GM21825 (cell line): ENCODE data around the gene EML6.
A peak's percentile ranks its signal among the peaks of the same experiment; 100 is the strongest.
"Not testable (repeated sequence)": the region's sequence is repeated elsewhere in the genome, so short reads cannot be mapped to it uniquely, and the experiment has no call there.

Experiments used
- ATAC-seq: cut with Tn5 transposase; IDR thresholded peaks from one replicate; pipeline ENCODE4 v1.9.1; 2021; ENCODE audit warnings: mild to moderate bottlenecking, moderate library complexity; ENCODE audit not compliant: unreplicated experiment

EML6 gene

GRCh38 chr2:54723131-54723995 lies at the start of gene EML6:
Gene EML6 (plus strand): TSS chr2:54723662. CDS start chr2:54725062, 1,400 bp downstream.
- peak; percentile 99 for ATAC-seq

GRCh38 chr2:54675281-54675680 lies 48.2 kb upstream of the EML6 start:
- no peak for ATAC-seq

DNA sequence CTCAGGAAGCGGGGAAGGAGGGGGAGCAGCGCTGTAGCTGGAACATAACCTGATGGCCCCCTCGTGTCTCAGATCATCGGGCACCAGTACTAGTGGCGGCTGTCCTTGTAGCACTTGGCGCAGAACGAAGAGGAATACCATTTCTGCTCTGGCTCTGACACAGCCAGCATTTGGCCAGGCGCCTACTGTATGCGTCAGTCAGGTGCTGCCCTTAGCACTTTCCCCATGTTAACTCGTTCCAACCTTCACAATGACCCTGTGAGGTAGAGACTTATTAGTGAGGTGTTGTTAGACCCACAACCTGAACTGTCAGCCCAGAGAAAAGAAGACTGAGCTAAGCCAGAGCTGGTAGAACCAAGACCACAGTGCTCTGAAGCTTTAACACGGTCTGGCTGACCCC lies 47.7 kb upstream of the EML6 start:
- no peak for ATAC-seq

GRCh38 chr2:54676656-54677055 lies 46.8 kb upstream of the EML6 start:
- ATAC-seq, result no peak

- no peak for ATAC-seq
Measured at GRCh38 chr2:54677476-54678265, 45.8 kb upstream of the EML6 start.

DNA sequence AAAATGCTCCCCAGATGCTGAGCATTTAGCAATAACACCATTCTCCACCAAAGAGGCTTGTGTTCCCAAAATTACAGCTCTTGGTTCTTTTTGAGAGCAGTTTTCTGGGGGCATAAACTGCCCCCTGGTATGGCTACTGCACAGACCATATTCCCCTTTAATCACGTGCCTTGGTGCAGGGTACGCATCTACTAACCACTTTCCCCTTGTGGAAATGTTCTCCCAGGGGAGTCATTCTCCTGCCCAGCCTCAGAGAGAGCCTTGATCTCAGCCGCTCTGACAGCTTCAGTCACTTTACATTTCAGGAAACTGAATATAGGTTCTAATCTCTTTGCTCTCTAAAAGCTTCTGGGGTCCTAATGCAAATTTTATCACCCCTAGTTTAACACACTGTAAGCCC lies 44.7 kb upstream of the EML6 start:
- no peak for ATAC-seq

GRCh38 chr2:54680397-54681041 lies 42.9 kb upstream of the EML6 start:
- peak; percentile 65 for ATAC-seq

DNA sequence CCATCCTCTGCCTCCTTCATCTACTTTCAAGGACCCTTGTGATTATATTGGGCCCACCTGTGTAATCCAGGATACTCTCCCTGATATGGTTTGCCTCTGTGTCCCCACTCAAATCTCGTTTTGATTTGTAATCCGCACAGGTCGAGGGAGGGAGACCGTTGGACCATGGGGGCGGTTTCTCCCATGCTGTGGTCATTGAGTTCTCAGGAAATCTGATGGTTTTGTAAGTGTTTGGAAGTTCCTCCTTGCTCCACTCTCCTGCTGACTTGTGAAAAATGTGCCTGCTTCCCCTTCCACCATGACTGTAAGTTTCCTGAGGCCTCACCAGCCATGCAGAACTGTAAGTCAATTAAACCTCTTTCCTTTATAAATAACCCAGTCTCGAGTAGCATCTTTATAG lies 42.0 kb upstream of the EML6 start:
- ATAC-seq, result no peak

GRCh38 chr2:54683596-54683995 lies 39.9 kb upstream of the EML6 start:
- ATAC-seq, result no peak

DNA sequence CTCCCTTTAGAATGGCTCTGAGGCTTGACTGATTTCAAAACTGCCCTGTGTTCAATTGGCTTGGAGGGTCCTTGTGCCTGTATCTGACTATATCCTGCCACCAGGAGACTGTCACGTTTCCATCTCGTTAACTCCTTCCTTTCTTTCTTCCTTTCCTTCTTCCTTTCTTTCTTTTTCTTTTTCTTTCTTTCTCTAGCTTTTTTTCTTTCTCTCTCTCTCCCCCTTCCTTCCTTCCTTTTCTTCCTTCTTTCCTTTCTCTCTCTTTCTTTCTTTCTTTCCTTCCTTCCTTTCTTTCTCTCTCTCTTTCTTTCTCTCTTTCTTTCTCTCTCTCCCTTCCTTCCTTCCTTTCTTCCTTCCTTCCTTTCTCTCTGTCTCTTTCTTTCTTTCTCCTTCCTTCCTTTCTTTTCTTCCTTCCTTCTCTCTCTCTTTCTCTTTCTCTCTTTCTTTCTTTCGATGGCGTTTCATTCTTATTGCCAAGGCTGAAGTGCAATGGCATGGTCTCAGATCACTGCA lies 38.1 kb upstream of the EML6 start:
- ATAC-seq, result no peak

GRCh38 chr2:54687595-54688152 lies 35.8 kb upstream of the EML6 start:
- no peak for ATAC-seq

GRCh38 chr2:54691445-54692135 lies 31.9 kb upstream of the EML6 start:
- no peak for ATAC-seq

- ATAC-seq, result no peak
Measured at GRCh38 chr2:54692556-54692955, 30.9 kb upstream of the EML6 start.

DNA sequence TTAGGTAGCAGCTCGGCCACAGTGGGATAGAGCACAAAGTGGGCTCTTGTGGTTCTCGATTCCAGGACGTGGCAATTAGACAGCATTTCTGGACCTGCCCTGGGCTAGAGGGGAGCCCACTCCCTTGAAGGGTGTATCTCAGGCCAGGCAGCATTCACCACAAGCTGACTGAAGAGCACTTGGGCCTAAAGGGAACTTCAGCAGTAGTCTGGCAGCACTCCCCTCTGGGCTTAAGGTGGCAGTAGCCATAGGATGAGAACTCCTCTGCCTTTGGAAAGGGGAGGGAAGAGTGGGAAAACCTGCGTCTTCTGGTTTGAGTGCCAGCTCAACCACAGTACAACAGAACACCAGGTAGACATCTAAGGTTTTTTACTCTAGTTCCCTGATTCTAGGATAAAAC lies 28.1 kb upstream of the EML6 start:
- ATAC-seq, result no peak

GRCh38 chr2:54697934-54698333 lies 25.5 kb upstream of the EML6 start:
- no peak for ATAC-seq

DNA sequence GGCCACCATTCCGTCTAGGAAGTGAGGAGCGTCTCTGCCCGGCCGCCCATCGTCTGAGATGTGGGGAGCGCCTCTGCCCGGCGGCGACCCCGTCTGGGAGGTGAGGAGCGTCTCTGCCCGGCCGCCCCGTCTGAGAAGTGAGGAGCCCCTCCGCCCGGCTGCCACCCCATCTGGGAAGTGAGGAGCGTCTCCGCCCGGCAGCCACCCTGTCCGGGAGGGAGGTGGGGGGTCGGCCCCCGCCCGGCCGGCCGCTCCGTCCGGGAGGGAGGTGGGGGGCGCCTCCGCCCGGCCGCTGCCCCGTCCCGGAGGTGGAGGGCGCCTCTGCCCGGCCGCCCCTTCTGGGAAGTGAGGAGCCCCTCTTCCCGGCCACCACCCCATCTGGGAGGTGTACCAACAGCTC lies 24.5 kb upstream of the EML6 start:
- ATAC-seq, result not testable (repeated sequence)

DNA sequence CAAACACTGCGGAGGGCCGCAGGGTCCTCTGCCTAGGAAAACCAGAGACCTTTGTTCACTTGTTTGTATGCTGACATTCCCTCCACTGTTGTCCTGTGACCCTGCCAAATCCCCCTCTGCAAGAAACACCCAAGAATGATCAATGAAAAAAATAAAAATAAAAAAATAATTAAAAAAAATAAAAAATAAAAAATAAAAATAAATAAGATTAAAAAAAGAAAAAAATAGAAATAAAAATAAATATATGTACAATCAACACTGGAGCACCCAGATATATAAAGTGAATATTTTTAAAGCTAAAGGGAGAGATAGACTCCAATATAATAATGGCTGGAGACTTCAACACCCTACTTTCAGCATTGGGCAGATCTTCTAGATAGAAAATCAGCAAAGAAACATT lies 23.8 kb upstream of the EML6 start:
- ATAC-seq, result no peak

DNA sequence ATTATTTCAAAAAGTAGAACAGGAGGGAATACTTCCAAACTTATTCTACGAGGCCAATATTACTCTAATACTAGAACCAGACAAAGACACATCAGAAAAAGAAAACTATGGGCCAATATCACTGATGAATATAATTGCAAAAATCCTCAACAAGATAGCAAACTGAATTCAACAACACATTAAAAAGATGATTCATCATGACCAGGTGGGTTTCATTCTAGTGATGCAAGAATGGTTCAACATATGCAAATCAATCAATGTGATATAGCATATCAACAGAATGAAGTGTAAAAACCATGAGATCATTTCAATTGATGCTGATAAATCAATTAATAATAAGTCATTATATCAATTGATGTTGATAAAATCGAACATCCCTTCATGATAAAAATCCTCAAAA lies 22.4 kb upstream of the EML6 start:
- ATAC-seq, result no peak

- no peak for ATAC-seq
Measured at GRCh38 chr2:54704238-54704637, 19.2 kb upstream of the EML6 start.
